ENCODE measurements around the gene ABCC3.

- TF ChIP-seq CTCF (IDR thresholded peaks at IDR 0.05) (no peak), ZFX (IDR thresholded peaks at IDR 0.05; ENCODE audit: borderline replicate concordance) (no peak)
Measured at GRCh38 chr17:50689251-50689650, 54.6 kb downstream of the ABCC3 start.

Measured in 22Rv1 (cell line).